DMS53 treated with DMSO at 0.1 percent for 48 hours (cell line): ENCODE results near the gene TSPAN18.
A peak's percentile ranks its signal among the peaks of the same experiment; 100 is the strongest.

Source experiments
- DNase-seq: peaks from one replicate; lab custom pipeline; 2025; ENCODE audit not compliant: unreplicated experiment; lab: John Stamatoyannopoulos, UW

TSPAN18 gene

DNA sequence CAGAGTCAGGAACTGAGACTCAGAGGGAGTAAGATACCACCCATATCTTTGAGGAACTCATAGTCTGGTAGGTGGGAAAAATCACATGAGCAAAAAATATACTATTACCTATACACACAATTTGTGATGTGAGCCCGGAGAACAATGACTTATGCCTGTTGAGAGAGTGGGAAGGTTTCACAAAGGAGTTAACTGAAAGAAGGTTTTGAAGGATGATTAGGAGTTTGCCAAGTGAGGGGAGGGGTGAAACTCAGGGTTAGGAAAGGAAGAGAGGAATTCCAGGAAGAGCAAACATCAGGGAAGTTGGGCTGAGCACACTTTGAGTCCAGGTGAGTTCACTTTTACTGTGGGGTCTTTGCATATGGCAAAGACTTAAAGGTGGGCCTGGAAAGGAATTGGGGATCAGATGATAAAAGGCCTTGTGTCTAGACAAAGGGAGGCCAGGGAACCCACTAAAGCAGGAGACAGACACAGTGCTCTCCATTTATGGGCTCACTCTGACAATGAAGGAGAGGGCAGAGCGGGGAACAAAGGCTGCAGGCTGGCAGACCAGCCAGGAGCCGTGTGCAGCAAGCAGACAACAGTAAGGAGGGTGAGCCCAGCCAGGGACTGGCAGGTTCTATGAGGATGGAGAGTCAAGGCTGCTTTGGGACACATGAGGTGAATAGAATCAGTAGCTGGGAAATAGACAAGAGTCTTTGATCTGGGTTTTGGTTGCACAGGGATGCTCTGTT is 33.1 kb downstream of the TSPAN18 start:
- no peak for DNase-seq

GRCh38 chr11:44760477-44760872 is 33.7 kb downstream of the TSPAN18 start:
- DNase-seq = no peak

GRCh38 chr11:44760917-44761550 is 34.3 kb downstream of the TSPAN18 start:
- no peak for DNase-seq

DNA sequence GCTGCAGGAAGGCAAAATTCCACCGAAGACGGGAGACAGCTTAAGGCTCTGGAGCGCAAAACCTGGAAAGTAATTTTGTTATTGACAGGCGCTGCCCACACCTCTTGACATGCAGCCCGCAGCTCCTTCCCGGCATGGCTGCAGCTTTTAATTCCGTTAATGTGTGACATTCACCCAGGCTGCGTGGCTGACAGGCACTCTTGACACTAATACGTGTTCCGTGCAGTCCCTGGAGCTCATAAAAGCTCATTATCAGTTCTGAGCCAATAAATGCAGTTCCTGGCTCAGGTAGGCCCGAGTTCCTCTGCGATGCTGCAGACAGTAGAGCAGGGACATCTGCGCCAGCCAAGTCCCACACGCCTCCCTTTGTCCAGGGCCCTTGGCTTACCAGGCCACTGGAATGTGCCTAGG is 34.8 kb downstream of the TSPAN18 start:
- DNase-seq = no peak

DNA sequence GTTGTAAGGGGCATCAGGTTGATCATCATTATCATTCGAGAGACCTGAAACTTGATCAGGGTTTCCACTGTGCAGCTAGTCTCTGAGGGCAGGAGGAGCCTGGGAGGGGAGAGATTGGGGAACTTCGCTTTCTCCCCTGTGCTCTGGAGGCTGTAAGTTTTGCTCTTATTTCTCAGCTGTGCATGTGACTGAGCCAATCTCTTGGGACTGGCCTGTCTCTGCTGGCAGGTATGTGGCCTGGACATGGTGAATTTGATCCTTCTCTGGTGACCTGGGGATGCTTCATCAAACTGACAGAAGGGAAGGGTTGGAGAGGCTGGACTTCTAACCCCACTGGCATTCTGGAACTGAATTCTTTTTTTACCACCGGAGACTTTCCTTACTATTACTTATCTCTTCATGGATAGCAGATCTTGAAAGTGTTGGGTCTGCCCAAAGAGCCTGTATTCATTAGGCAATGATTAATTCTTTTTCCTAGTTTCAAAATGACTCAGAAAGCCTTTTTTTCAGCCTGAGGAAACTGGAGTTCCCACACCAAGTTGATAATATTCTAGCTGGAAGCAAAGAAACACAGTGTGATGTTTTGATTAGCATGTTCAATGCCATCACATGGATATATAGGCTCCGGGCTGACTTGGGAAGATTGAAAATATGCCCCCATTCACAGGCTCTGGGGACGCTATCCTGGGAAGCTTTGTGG is 36.5 kb downstream of the TSPAN18 start:
- no peak for DNase-seq

DNA sequence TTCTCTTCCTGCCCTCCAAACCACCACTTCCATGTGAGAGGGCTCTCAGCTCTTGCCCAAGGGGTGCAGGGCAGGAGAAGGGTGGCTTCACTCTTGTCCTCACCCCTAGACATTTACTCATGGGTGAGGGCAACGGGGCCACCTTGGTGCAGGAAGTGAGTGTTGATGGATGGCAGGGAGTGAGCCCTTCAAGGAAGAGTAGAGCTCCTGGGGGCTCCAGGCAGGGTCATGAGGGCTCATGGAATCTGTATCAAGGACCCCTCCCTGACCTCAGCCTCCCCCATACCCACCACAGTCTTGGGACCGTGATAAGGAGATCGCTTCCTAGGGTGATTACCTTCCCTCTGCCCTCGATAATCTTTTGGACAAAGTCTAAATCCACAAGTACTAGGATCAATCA is 37.8 kb downstream of the TSPAN18 start:
- no peak for DNase-seq

DNA sequence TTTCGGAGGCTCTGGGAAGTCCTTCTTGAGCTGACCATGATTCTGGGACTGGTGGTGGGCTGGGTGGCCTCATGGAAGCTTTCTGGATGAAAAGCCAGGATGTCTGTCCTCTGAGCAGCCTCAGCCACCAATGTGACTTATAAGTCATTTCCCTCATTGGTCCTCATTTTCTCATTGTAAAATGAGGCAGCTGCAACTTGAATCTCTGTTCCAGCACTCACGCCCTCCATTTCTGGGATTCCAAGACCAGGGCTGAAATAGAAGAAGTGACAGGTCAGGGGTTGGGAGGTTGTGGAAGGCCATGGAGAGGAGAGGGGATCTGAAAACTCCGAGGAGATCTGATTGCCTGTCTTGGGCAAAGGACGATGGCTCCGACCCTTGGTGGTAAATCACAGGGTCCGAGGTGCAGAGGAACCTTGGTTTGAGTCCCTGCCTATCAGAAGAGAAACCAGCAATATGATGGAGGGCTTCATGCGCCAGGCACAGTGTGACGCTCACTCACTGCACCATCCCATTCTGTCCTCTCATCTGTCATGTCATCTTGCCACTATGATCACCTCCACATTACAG is 38.3 kb downstream of the TSPAN18 start:
- DNase-seq = no peak

- no peak for DNase-seq
These were observed 38.9 kb downstream of the TSPAN18 start for GRCh38 chr11:44765676-44766075.

GRCh38 chr11:44766112-44766971 is 39.6 kb downstream of the TSPAN18 start:
- no peak for DNase-seq

- DNase-seq = no peak
These were observed 40.2 kb downstream of the TSPAN18 start for GRCh38 chr11:44766972-44767278.

- DNase-seq = no peak
These were observed 40.7 kb downstream of the TSPAN18 start for GRCh38 chr11:44767421-44767820.

GRCh38 chr11:44770401-44770800 is 43.6 kb downstream of the TSPAN18 start:
- no peak for DNase-seq

GRCh38 chr11:44771252-44771734 is 44.5 kb downstream of the TSPAN18 start:
- no peak for DNase-seq

GRCh38 chr11:44771841-44772240 is 45.1 kb downstream of the TSPAN18 start:
- DNase-seq = no peak

- DNase-seq = no peak
These were observed 46.7 kb downstream of the TSPAN18 start for GRCh38 chr11:44773351-44773965.

DNA sequence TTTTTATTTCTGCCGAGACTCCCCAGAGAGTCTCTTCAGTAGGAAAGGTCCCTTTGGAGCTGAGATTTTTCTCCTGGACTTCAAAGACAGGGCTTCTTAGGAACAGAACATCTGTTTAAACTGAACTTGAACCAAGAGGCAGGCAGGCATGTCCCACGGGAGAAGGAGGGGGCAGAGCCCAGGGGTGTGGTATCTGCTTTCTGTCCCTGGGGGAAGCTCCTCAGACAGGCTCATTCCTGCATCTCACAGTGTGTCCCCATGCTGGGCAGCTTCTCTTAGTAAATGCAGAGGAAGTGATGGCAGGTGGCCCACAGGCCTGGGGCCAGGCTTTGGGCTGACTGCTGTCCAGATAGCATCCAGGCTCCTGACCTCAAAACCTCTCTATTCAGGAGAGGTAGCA is 47.3 kb downstream of the TSPAN18 start:
- no peak for DNase-seq

GRCh38 chr11:44774731-44775130 is 48.0 kb downstream of the TSPAN18 start:
- no peak for DNase-seq

- peak; percentile 44 for DNase-seq
These were observed 48.7 kb downstream of the TSPAN18 start for GRCh38 chr11:44775366-44775984.

GRCh38 chr11:44775985-44776446 is 49.3 kb downstream of the TSPAN18 start:
- DNase-seq = no peak
